ENCODE results near the gene CMYA5.

CMYA5 gene

DNA sequence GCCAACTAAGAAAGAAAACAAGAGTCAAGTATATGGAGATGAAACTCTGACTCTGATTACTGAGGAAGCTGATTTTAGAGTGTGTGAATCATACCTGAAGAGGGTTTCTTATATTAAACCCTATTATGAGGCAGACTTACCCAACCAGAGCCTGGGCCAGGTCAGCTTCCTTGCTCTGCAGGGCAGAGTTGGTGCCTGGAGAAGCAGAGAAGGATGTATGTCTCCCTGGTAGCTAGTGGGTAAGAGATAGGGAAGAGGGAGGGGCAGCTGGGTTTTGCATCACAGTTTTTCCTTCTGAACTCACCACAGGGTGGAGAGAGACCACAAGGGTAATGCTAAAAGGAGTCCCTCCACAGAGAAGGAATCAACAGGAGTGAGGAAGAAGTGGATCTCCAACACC, 104.1 kb downstream of the CMYA5 start:
- no peak for DNase-seq (ENCODE audit: low read depth, low spot score)

DNA sequence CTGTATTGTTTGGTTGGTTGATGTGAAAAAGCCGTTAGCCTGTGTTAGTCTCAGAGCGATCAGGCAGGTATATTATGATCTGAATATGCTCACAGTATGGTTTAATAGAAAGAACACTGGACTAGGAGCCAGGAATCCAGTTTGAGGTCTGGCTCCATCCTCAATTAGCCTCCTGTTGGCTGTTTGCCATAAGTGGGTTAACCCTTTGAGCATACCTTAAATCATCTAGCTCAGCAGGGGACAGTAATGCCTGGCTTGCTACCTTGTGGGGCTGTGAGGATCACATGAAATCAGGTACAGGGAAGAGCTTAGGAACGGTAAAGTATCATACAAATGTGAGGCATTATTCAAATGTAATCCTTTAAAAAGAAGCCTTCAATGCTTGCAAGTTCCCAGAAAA, 104.7 kb downstream of the CMYA5 start:
- DNase-seq (ENCODE audit: low read depth, low spot score) = no peak

DNA sequence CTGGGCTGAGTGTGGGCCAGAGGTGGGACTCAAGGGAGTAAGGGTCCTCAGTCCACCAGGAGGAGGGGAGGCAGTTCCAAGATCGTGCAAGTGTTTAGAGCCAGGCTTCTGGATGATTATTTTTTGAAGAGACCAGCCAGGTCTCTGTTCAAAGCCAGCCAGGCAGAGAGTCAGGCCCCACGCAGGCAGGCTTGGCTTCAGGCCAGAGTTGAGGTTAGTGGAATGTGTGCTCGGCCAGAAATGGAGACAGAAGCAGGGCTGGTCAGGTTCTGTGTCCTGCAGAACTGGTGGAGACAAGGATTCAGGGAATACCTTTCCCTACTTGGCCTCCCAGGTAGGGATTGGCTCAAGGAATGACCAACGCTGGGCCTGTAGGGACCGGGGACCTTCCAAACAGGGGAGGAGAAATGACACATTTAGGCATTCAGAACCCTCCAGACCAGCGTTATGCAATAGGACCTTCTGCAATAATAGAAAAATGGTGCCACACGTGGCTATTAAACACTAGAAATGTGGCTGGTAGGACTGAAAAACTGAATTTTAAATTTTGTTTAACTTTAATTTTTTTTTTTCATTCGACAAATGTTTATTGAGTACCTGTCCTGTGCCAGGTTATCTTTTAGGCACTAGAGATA, 106.2 kb downstream of the CMYA5 start:
- no peak for DNase-seq (ENCODE audit: low read depth, low spot score)

DNA sequence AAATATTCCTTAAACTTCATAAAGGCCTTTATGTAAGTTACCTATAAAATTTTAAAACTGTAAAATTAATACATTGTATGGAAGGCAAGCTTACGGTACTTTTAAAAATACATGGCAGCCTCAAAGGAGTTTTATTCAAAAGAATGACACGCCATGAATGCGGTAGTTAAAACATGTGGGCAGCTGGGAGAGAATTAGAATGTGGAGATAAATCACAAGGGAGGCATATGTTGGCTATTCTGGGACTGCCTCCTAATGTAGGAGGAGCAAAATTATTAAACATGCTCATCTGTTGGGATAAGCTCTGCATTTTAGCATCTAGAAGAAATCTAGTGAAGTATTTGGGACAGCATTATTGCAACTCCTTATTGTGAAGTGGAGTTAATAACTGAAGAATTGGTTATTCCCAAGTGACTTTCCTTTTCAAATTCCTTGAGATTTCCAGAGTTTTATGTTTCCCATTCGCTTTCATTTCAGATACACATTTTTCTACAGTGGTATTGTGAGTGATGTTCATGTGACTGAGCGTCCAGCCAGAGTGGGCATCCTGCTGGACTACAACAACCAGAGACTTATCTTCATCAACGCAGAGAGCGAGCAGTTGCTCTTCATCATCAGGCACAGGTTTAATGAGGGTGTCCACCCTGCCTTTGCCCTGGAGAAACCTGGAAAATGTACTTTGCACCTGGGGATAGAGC, 109.4 kb downstream of the CMYA5 start:
- DNase-seq (ENCODE audit: low read depth, low spot score) = no peak

DNA sequence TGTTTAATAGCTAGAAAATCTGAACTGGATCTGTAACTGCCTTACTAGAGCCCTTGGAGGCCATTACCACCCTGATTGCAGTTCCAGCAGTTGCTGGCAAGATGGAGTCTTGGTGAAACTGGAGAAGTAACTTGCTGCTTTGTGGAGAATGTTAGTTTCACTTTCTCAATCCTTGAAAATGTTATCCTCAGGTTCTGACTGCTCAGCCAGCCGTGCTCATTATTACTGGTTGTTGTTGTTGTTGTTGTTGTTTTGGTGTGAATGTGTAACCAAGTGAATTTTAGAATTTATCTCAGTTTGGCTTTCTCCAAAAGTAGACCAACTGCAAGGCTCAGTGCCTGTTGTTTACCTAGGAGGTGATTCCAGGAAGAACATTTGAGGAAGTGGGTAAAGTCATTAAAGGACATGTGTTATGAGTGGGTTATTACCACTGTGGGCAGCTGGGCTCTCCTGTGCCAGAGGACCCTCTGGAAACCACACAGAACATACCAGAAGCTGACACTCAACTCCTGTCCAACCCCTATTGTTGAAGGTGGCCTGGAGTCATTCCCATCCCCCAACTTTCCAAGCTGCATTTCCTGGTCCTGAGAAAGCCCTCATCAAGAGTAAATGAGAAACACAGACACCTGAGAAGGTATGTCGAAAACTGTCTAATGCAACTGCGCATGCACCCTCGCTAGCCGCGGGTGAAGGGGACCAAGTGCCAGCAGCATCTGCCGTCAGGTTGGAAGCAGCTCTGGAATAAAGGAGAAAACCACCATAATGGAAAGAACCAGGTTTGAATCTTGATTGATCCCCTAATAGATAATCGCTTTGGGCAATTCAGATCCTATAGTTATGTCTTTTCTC, 111.6 kb downstream of the CMYA5 start:
- no peak for DNase-seq (ENCODE audit: low read depth, low spot score)

GRCh38 chr5:79802406-79802805, 112.8 kb downstream of the CMYA5 start:
- DNase-seq (ENCODE audit: low read depth, low spot score) = no peak

DNA sequence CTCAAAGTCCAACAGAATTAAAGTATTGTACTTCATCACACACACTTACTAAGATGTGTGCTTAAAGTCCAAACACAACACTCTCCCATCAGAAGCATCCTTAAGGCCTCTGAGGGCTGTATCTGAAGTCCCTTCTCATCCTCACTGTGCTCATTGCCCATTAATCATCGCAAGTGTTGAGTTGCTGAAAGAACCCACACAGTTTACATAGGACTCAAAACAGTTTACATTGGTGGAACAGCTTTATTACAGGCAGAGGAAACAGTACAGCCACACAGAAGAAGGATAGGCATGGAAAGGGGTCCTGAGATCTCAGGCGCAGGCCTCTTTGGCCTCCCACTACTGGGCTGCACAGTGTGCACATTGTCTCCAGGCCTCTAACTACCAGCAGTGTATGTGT, 113.4 kb downstream of the CMYA5 start:
- no peak for DNase-seq (ENCODE audit: low read depth, low spot score)

DNA sequence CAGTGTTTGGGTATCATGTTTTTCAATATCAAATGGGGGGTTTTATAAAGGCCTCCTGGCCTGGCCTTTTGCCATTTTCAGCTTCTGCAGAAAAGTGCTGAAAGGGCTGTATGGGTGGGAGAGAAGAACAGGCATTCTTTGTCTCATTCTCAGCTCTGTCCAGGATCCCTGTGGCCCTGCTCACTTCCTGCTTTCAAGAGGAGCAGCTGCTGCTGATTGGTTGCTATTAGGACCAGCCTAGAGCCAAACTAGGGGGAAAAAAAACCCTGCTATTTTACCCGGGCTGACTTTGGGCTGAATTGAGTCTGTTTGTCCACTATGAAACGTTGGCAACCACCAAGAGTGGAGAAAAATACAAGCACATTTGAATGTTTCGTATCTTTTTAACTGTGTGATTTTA, 117.1 kb downstream of the CMYA5 start:
- DNase-seq (ENCODE audit: low read depth, low spot score) = no peak

DNA sequence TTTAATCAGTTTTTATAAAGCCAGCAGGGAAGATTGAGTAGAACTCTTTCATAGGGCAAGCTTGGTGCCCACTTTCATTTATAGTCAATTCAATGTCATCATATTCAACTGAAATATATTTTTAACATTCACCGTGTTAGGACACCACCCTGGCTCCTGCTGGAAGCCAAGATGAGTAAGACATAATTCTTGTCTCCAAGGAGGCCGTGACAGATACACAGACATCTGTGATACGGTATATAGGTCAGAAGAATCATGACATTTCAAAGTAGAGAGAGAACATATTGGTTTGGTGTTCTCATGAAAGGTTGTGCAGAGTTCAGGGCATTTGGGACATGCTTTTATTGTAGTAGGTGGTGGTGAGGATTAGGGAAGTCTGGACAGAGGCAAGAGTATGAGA, 120.1 kb downstream of the CMYA5 start:
- no peak for DNase-seq (ENCODE audit: low read depth, low spot score)

GRCh38 chr5:79811081-79811480, 121.4 kb downstream of the CMYA5 start:
- DNase-seq (ENCODE audit: low read depth, low spot score) = no peak

DNA sequence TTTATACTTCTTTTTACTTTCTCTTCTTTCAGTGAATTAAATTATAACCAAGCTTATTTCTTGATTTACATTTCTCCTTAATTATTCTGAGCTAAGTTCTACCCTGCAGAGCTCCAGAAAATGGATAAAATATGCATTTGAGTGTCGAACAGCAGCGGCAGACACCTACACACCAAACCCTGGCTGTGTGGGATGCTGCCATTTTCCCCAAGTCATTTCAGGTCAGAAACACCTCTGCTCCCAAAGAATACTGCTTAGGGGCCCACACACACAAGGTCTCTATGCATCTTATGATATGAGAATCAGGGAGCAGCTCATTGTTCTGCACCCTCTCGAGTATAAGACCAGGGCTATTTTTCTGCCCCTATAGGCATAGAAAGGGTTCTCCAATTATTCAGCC, 122.3 kb downstream of the CMYA5 start:
- DNase-seq (ENCODE audit: low read depth, low spot score) = no peak

GRCh38 chr5:79814699-79815098, 125.1 kb downstream of the CMYA5 start:
- DNase-seq (ENCODE audit: low read depth, low spot score) = no peak

DNA sequence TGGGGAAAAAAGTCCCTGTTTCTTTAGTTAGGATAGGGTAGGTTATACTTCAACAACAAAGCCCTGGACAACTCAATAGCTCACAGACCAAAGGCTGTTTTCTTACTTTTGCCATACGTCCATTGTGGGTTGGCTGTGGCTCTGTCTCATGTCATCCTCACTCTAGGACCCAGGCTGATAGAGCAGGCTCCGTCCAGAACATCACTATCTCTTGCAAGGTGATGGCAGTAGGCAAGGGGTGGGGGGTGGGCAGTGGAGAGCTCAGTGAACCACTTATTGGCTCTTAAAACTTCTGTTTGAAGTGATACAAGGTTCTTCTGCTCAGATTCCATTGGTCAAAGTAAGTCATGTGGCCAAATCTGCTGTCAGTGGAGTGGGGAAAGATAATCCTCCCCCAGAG, 126.4 kb downstream of the CMYA5 start:
- no peak for DNase-seq (ENCODE audit: low read depth, low spot score)

- no peak for DNase-seq (ENCODE audit: low read depth, low spot score)
These were observed 131.0 kb downstream of the CMYA5 start for GRCh38 chr5:79820648-79821047.

DNA sequence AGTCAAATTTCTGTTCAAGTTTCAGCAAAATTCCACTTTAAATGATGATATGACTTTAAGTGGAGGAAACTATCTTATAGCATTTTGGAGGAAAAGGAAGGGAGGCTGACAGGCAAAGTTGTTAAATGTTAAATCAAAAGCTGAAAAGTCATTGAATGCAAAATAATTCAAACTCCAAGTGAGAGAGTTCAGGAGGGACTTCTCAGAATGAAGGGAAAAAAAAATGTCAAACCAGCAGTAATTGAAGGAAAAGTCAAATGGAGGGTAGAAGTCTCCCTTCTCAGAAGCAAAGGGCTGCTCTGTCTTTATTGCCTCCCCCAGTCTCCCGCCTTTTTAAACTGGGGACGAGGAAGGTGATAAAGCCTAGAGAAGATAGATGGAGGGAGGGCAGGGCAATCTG, 134.8 kb downstream of the CMYA5 start:
- no peak for DNase-seq (ENCODE audit: low read depth, low spot score)

GRCh38 chr5:79825802-79826201, 136.2 kb downstream of the CMYA5 start:
- DNase-seq (ENCODE audit: low read depth, low spot score) = no peak

DNA sequence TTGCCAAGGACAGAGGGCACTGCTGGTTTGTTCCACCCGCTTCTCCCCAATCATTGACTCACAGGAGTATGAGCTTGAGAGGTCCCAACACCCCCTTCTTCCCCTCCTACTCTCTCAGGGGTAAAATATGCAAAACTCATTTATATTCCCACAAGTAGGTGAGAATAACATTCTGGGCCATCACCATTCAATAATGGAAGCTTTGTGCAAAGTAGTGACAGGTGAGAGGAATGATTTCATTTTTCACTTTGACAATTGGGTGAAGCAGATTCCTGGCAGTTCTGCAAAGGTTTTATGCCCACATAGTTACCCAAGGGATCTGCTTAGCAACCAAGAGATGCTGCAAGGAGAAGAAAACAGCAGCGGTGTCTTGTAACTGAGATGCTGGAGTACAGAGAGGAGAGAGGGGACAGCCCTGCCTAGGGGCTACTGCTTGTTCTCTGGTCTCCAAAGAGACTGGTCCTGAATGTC, 137.6 kb downstream of the CMYA5 start:
- no peak for DNase-seq (ENCODE audit: low read depth, low spot score)

GRCh38 chr5:79829260-79829659, 139.6 kb downstream of the CMYA5 start:
- DNase-seq (ENCODE audit: low read depth, low spot score) = no peak

DNA sequence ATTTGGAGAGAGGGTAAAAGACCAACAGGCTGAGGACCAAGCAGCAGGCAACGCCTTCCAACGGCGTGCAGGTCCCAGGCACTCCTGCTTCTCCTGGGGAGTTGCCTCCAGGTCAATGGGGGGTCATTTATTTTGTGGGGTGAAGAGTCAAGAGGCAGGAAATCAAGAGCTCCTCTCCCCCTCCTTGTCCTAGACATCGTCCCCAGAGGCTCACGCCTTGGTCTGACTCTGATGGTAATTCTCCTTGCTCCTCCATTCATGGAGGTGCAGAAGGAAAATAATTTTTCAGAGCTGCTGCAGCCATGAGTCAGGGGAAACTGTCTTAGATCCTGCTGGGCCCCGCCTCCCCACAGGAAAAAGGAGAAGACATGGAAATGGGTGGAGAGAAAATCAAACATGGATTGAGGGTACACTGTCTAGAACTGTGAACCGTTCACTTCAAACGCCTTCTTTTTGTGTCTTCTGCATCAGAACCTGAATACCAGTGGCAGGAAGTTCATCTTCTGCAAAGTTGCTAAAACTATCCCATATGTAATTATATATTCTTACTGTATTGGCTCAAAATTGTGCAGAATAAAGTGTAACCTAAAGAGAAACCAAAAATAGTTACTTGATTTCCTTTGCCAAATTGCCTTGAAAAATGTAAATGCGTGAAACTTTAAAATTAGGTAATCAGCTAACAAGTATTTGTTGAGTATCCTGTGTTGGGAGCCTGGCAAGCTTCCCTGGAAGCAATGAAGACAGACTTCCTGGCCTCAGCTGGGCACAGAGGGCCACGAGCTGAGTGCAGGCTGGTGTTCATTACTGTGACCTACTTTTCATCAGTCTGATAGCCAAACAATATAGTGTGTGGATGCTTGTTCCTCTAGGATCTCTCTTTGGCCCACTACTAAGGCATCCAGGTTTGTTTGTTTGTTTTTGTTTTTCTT, 142.0 kb downstream of the CMYA5 start:
- no peak for DNase-seq (ENCODE audit: low read depth, low spot score)

DNA sequence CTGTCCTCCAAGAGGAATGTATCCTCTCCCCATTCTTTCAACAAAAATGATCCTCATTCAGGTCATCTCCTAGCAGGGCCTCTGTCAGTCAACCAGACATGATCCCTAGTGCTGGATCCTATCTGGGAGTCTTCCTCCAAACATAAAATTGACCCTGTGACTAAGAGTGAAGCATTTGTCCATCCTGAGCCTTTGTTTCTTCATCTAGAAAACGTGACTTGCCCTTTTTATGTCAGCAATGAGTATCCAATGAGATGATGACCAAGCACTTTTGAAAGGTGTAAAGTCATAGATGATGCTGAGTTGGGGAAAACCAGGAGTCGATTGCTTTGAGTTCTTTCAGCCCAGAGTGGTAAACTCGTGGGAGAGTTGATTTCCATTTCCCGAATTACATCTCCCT, 143.3 kb downstream of the CMYA5 start:
- DNase-seq (ENCODE audit: low read depth, low spot score) = no peak

DNA sequence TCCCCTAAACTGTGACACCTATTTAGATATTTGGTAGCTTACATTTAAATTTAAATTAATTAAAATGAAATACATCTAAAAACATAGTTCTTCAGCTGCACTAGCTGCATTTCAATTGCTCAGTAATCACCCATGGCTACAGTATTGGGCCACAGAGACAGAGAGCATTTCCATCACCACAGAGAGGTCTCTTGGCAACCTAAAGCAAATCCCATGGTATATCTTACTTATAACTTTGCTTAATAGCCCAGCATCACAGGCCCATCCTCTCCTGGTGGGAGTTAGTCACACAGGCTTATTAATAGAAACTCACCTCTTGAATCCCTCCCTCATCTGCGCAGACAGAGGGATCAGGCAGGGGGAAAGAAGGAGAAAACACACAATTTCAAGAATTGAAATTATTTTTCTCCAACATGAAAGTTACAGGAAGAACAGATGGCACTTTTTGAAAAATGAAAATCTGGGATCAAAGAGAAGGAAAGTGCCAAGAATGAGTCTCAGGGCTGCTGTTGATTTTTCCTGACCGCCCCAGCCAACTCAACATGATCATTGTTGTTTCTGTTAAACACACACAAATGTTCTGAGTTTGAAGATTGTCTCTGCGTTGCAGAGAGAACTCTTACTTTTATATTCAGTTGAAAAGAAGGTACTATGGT, 144.6 kb downstream of the CMYA5 start:
- no peak for DNase-seq (ENCODE audit: low read depth, low spot score)
